Liver (tissue), 3 donors: ENCODE results near the gene CMTM8.

ENCODE experiments used
- HNF4G ChIP-seq: IDR thresholded peaks from 2 replicates; pipeline ENCODE4 v1.6.1; 2016; ENCODE audit warnings: antibody characterized with exemption
- RAD21 ChIP-seq, 2 donors: IDR thresholded peaks; 2 replicates each; pipeline ENCODE4 v1.6.1; 2016; ENCODE audit warnings: antibody characterized with exemption in 2 of 2, mild to moderate bottlenecking in 2 of 2
- TF ChIP-seq, protein P1 (sequence below): fragments of 150-350 bp; IDR thresholded peaks from 2 replicates; pipeline ENCODE4 v1.5.1; 2017; ENCODE audit warnings: improper control_type of control experiment, low read depth, low read length; ENCODE audit not compliant: missing input control
- donor health status: healthy.
- donor health status: healthy.

DNA sequence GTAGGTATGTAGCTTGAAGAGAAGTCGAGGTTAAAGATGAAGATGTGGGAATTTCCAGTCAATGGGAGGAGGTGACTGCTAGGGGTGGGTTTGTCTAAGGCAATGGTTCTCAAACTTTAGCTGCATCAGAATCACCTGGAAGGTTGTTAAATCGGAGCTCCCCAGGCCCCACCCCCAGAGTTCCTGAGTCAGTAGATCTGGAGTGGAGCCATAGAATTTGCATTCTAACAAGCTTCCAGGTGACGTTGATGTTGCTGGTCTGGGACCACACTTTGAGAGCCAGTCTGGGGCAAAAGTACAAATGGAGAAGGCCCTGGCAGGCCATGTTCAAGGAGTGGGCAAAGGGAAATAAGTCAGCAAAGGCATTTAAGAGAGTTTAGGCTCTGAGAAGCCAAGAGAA, 69.1 kb downstream of the CMTM8 start:
- TF ChIP-seq, protein P1, sequence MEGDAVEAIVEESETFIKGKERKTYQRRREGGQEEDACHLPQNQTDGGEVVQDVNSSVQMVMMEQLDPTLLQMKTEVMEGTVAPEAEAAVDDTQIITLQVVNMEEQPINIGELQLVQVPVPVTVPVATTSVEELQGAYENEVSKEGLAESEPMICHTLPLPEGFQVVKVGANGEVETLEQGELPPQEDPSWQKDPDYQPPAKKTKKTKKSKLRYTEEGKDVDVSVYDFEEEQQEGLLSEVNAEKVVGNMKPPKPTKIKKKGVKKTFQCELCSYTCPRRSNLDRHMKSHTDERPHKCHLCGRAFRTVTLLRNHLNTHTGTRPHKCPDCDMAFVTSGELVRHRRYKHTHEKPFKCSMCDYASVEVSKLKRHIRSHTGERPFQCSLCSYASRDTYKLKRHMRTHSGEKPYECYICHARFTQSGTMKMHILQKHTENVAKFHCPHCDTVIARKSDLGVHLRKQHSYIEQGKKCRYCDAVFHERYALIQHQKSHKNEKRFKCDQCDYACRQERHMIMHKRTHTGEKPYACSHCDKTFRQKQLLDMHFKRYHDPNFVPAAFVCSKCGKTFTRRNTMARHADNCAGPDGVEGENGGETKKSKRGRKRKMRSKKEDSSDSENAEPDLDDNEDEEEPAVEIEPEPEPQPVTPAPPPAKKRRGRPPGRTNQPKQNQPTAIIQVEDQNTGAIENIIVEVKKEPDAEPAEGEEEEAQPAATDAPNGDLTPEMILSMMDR, result no peak
- no peak for TF ChIP-seq HNF4G
- no peak for TF ChIP-seq RAD21 (IDR thresholded peaks at IDR 0.05)
